Cerebellar nuclear complex (tissue), 1 donor: Measurements from ENCODE around the gene CLCN1.
"Not testable (repeated sequence)": the region's sequence is repeated elsewhere in the genome, so short reads cannot be mapped to it uniquely, and the experiment has no call there.

Source experiments
- DNase-seq, 2 experiments: peaks; one replicate each; lab custom pipeline; 2025; lab: John Stamatoyannopoulos, UW

CLCN1 gene

DNA sequence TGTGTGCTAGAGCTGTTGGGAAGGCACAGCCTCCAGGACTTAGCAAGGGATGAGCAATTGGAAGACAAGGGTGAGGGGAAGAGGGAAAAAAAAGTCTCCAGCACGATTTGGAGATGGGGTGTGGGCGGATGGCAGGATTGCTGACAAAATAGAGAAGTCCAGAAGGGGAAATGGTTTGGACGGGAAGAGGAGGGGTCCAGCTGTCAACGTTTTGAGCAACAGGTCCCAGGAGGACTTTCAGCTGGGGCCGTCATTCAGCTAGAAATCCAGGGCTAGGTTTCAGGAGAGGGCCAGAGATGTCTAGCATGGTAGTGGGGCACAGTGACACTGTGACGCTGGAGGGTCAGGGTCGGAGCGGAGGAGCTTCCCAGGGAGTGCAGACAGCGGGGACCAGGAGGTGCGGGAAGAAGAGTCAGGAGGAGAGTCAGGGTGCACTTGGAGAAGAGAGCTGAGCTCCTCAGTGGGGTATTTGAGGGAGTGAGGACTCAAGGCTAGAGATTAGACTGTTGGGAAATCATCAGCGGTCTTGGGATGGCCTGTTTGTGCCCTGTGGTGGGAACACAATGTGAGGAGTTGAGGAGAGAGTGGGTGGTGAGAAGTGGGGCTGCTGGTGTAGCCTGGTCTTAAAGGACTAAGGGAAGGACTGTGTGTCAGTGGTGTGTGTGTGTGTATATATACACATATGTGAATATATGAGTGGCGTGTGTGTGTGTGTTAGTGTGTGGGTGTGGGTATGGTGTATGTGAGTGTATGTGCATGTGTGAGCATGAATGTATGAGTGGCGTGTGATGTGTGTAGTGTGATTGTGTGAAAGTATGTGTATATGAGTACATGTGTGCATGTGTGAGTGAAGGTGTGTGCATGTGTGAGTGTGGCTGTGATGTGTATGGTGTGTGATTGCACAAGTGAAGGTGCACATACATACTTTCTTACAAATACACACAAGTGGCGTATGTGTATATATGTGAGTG is 69.0 kb downstream of the CLCN1 start:
- no peak for DNase-seq

DNA sequence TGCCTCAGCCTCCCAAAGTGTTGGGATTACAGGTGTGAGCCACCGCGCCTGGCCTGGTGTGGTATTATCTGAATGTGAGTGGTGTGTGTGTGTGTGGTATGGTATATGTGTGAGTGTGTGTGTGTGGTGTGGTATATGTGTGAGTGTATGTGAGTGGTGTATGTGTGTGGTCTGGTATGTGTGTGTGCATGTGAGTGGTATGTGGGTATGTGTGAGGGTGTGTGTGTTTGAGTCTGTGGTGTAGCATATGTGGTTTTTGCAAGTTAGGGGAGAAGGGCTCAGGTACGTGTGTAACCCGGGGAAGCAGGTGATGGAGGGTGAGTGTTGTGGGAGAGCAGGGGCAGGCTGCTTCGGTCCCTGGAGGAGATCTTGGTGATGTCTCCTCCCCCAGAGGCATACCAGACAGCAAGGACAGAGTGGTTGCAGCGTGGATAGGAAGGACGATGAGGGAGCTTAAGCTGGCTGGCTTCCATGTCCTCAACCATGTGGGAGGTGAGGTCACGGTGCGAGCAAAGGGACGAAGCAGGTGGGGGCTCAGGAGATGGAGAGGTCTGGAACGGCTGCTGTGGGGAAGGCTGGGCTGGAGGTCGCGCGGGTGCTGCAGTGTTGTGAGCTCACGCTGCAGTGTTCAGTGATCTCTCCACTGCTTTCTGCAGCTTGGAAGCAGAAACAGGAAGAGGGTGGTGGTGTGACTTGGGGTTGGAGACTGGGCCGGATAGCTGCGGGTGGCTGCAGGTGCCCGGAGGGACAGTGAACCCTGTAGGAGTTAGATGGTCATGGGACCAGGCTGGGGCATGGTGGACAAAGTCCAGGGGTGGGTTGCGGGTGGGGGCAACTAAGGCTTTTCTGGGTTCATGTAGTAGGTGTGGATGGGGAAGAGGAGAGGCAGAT is 70.2 kb downstream of the CLCN1 start:
- DNase-seq: no peak

DNA sequence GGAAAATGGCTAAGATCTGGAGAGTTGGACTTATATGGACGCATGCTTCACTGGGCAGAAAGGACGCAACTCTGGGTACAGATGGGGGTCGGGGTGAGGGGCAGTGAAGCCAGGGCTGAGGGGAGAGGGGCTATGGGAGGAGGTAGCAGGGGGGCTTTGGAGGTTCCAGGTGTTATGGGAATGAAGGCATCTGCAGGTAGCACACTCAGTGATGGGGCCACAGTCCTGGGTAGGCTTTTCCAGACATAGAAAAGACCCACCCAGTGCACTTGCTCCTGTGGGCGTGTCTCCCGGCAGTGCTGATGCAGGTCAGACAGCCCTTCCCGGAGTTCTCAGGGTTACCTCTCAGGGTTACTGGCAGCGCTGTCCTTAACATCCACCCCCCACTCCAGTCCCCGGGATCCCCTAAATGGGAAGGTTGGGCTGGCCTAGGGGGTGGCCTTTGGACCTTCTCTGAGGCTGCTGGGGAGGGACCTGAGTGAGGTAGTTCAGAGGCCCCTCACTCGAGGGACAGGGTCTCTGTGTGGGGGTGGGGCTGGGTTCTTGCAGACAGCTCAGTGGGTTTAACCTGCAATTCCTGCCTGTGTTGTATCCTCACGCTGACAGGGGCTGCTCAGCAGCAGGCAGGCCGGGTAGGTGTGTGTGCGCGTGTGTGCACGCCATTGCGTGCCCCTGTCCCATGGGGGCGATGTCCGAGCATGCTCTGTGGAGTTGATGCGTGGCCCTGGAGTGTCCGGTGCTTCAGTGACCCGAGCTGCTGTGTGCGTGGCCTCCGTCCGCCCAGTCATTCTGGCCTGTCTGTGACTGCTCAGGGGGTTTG is 71.5 kb downstream of the CLCN1 start:
- DNase-seq: no peak

DNA sequence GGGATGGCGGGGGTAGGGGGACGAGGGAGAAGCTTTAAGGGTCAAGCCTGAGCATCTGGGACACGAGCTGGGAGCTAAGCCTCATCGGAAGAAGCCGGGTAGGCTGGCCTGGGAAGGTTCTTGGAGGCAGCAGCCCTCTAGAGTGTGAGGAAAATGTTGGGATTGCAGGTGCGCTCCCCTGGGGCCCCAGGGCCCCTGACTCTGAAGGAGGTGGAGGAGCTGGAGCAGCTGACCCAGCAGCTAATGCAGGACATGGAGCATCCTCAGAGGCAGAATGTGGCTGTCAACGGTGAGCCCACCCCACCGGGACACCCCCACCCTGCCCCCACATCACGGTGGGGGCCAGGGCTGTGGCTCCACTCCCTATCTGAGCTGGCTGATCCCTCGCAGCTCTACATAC is 72.1 kb downstream of the CLCN1 start:
- DNase-seq: no peak

DNA sequence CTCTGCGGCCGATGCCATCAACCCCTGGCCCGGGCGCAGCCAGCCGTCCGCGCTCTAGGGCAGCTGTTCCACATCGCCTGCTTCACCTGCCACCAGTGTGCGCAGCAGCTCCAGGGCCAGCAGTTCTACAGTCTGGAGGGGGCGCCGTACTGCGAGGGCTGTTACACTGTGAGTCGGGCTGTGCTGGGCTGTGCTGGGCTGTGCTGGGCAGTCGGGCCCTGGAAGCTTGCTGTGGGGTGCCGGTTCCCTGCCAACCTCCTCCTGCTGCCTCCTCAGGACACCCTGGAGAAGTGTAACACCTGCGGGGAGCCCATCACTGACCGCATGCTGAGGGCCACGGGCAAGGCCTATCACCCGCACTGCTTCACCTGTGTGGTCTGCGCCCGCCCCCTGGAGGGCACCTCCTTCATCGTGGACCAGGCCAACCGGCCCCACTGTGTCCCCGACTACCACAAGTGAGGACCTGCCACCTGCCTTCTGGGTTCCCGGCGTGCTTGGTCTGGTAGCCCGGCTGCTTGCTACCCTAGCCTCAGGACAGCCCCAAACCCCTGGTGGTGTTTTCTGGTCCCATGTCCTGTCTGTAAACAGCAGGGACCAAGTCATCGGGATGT is 72.7 kb downstream of the CLCN1 start:
- DNase-seq: no peak

DNA sequence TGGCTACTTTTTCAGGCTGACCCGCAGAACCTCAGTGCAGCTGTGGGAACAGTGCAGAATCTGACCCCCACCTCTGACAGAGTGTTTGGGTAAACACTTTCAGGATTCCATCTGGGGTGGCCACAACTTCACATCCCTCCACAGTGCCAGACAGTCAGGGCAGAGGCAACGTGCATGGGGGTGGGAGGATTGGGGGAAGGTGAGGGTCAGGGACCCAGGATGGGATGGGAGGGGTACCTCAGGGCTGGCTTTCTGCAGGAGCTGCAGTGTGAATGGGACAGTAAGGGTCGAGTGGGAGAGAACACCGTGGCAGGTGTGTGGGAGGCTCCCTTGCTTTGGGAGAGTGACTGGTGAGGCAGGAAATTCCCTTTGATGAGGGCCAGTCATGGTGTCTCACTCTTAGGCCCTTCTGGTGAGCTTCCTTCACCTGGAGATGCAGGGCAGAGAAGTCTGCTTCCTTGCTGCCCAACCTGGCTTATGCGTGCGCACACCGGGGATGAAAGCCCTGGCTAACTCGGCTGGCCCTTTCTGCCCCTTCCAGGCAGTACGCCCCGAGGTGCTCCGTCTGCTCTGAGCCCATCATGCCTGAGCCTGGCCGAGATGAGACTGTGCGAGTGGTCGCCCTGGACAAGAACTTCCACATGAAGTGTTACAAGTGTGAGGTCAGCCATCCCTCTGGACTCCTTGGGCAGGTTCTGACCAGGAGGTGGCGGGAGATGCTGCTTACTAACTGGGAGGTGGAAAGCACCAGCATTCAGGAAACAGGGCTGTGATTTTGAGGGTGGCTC is 73.6 kb downstream of the CLCN1 start:
- DNase-seq: no peak

DNA sequence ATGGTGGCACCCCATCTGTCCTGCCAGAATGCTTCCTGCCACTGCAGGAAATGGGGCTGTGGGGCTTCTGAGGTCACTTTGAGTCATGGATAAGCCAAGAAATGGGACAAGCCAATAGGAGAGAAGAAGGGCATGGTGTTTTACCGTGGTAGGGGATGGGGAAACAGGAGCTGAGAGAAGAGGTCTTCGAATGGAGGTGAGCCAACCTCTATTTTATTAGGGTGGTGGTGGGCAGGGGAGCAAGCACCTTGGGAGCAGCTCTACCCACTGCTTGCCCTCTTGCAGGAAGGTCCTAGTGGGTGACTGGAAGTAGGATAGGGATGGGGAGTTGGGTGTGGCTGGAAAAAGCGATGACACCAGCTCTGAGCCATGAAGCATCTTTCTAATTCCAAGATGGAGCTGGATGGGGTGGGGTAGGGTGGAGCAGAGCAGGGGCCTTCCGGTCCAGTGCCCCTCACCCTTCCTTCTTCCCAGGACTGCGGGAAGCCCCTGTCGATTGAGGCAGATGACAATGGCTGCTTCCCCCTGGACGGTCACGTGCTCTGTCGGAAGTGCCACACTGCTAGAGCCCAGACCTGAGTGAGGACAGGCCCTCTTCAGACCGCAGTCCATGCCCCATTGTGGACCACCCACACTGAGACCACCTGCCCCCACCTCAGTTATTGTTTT is 74.3 kb downstream of the CLCN1 start:
- no peak for DNase-seq

DNA sequence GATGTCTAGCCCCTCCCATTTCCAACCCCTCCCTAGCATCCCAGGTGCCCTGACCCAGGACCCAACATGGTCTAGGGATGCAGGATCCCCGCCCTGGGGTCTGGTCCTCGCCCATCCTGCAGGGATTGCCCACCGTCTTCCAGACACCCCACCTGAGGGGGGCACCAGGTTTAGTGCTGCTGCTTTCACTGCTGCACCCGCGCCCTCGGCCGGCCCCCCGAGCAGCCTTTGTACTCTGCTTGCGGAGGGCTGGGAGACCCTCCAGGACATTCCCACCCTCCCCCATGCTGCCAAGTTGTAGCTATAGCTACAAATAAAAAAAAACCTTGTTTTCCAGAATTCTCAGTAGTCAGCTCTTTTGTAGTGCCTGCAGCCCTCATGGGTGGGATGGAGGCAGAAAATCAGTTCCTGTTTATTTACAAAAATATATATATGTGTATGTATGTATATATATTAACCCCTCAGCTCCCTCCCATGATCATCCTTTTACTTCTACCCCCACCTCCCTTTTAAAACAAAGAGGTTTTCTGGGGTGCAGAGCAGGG is 74.9 kb downstream of the CLCN1 start:
- DNase-seq: no peak

DNA sequence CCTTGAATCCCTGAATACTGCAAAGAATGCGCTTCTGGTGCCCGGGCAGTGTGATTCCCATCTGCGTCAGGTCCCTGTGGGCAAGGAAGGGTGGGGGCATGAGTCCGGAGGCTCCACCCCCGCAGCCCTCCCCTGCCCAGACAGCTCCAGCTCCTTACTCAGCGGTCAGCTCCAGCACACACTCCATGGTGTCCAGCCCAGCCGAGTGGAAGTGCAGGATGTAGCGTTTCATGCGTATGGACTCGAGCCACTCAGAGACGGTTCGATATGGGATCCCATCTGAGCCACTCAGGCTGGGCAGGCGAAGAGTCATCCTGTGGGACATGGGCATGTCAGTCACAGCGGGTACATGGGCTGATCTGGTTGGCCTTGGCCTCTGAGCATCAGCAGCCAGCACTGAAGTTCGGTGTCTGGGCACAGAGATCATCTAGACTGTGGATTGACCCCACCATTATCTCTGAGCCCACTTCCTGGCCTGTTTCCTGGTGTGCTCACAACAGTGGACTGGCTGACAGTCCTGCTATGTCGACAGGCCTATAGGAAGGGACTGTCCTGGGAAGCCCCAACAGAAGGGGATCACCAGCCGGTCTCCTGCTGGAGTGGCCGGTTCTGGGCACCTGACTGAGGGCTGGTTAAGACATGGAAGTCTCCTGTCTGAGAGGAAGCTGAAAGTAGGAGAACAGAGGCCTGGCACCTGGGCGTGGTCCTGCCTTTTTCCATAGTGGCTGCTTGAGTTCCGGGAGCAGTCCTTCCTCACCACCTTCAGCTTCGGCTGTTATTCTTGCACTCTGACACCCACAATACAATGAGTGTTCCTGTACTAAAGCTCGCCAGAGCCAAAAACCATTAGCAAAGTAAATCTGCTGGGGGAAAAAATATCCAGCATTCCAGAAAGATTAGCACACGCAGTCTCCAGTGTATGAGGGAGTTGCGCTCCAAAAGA is 75.8 kb downstream of the CLCN1 start:
- no peak for DNase-seq

DNA sequence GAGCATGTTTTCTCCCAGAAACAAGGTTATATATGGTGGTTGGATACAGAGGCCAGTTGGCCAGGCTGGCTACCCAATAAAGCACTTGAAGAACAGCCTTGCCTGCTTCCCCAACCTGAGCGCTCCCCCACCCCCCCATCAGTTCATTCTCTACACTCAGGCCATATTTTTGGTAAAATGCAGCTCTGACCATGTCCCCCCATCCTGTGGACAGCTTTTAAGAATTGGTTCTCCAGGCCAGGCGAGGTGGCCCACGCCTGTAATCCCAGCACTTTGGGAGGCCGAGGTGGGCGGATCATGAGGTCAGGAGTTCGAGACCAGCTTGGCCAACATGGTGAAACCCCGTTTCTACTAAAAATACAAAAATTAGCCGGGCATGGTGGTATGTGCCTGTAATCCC is 76.5 kb downstream of the CLCN1 start:
- DNase-seq: not testable (repeated sequence)

DNA sequence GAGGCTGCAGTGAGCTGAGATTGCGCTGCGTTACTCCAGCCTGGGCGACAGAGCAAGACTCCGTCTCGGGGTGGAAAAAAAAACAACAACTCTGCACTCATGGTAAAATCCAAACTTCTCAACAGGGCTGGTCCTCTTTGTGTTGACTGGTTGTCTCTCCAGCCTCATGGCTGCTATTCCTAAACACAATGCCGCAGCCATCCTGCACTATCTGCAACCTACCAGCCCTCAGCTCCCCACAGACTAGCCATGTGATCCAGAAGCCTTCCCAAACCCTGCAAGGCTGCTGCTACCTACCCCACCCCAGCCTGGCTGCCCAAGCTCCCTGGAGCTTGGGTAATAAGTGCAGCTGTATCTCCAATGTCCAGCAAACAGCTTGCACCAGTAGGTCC is 77.0 kb downstream of the CLCN1 start:
- no peak for DNase-seq

DNA sequence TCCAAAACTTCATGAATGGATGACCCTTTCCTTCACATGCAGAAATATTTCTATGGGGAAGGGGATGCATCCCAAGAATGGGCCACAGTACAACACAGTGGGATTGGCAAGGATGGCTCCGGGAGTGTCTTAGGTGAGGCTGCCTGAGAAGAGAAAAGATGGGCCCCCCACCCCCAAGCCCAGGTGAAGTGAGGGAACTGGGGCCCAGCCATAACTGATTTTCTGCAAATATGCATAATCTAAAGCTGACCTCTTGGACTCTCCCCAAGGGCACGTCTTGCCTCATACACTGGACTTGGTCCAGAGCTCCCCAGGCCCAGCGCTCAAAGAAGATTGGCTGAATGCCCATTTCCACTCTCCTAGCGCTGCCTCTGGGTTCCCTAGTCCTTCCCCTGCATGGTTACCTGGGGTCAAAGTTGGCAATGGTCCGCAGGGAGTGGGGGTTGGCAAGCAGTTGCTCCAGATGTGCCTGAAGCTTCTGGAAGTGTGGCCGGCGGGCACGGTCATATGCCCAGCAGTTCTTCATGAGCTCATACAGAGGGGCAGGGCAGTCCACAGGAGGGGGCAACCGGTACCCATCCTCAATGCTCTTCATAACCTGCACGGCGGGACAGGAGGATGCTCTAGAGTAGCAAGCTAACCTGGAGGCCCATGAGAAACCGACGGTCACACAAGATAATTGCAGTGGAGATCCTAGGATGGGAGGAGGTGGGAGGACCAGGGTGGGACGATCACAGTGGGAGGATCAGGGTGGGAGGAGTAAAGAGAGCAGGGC is 77.5 kb downstream of the CLCN1 start:
- no peak for DNase-seq

DNA sequence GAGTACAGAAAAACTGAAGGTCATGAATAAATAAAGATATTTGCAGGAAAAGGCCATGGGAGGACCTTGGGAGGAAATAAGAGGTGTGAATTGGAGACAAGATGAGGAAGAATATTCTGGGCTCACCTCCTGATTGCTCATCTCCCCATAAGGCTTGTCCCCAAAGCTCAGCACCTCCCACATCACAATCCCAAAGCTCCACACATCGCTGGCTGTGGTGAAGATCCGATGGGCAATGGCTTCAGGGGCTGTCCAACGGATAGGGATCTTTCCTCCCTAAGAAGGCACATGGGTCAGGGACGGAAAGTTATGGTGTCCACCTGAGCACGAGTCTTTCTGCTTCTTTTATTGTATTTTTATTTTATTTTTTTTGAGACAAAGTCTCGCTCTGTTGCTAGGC is 78.2 kb downstream of the CLCN1 start:
- no peak for DNase-seq

DNA sequence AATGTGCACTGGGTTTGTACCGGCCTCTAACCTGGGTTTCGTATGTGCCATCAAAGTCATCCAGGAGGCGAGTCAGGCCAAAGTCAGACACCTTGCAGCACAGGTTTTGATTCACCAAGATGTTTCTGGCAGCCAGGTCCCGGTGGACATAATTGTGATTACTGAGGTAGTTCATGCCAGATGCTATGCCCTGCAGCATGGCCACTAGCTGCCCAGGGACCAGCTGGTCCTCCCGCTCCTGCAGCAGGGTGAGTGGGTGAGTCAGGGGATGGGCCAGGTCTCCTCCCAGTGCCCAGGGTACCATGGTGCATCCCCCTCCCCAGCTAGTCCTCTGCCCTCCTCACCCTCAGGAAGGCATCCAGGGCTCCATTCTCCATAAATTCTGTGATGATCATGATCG is 78.9 kb downstream of the CLCN1 start:
- no peak for DNase-seq

DNA sequence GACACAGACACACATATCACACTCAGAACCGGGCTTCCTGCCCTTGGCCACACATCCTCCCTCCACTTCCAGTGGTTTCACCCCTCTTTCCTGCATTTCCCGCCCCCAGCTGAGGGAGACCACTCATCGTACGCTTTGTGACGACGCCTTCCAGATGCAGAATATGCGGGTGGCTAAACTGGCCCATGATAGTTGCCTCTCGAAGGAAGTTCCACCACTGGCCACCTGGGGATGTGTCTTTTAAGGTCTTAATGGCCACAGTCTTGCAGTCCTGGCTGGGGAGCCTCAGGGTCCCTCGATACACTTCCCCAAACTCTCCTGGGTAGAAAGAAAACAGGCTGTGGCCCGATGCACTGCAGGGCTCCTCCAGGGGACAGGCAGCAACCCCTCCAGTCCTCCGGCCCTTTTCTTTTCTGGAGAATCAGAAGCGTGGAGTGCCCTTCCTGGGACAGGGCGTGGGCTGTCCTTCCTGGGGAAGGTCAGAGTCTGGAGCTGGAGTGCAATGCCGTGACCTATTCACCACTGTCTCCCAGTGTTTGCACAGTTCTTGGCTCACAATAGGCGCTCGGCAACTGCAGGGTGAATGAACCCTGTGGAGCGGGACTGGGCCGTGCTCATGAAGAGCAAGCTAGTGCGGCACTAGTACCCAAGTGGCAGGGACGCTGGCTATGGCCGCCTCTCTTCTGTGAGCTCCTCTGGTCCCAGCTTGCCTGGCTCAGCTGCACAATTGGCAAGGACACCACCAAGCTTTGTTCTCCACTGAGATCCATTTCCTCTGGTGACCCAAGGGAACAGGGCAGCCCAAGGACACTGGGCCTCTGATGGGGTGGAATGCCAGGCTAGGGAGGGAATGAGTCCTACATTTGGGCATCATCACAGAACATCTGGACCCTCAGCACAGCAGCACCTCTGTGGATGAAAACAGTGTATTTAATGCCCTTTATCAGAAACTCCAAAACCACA is 79.6 kb downstream of the CLCN1 start:
- no peak for DNase-seq

DNA sequence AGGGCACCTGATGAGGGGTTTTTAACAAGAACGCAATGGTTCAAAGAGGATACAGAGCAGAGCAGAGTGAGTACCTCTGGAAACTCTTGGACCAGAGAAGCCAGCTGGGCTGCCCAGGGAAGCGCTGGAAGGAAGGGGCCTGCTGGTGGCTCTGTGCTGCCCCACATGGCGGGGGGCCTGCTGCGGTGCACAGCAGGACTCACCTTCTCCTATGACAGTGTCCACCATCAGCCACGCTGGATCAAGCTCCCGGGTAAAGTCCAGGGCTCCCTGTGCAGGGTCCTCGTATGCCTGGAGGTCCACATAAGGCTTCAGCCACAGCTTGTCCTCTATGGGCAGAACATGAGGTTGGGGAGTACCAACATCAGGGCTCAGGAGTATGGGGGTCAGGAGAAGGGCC is 80.3 kb downstream of the CLCN1 start:
- no peak for DNase-seq
